Neural cell (in vitro differentiated cells): ENCODE measurements around the gene BMI1.

ENCODE experiments used
- MXI1 ChIP-seq: fragments of 450-650 bp; conservative IDR thresholded peaks from 2 replicates; pipeline ENCODE4 v1.6.1; 2014; ENCODE audit warnings: antibody characterized with exemption, mild to moderate bottlenecking; ENCODE audit not compliant: poor library complexity, severe bottlenecking
- RAD21 ChIP-seq: fragments of 450-650 bp; conservative IDR thresholded peaks from 2 replicates; pipeline ENCODE4 v1.6.1; 2014; ENCODE audit warnings: antibody characterized with exemption, mild to moderate bottlenecking, moderate library complexity
- TAF1 ChIP-seq: IDR thresholded peaks from 2 replicates; pipeline ENCODE4 v1.6.1; 2012; ENCODE audit warnings: low read depth
- TF ChIP-seq, protein P1 (sequence below): fragments of 450-650 bp; IDR thresholded peaks from 2 replicates; pipeline ENCODE4 v1.5.1; 2014; ENCODE audit warnings: antibody characterized with exemption, mild to moderate bottlenecking, moderate library complexity; ENCODE audit not compliant: poor library complexity, severe bottlenecking

GRCh38 chr10:22278441-22278782, 42.5 kb upstream of the BMI1 start:
- TF ChIP-seq RAD21 (no peak), MXI1 (no peak), TAF1 (no peak)
- TF ChIP-seq, protein P1, sequence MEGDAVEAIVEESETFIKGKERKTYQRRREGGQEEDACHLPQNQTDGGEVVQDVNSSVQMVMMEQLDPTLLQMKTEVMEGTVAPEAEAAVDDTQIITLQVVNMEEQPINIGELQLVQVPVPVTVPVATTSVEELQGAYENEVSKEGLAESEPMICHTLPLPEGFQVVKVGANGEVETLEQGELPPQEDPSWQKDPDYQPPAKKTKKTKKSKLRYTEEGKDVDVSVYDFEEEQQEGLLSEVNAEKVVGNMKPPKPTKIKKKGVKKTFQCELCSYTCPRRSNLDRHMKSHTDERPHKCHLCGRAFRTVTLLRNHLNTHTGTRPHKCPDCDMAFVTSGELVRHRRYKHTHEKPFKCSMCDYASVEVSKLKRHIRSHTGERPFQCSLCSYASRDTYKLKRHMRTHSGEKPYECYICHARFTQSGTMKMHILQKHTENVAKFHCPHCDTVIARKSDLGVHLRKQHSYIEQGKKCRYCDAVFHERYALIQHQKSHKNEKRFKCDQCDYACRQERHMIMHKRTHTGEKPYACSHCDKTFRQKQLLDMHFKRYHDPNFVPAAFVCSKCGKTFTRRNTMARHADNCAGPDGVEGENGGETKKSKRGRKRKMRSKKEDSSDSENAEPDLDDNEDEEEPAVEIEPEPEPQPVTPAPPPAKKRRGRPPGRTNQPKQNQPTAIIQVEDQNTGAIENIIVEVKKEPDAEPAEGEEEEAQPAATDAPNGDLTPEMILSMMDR, result no peak
